ENCODE results near the gene UNC79. TPM values are rescaled to one million over a fixed set of nuclear protein-coding genes. Genes with fewer than 3 reads are reported as not detected.

UNC79 gene
- total RNA-seq, 1 donor from 2014 or later = 0.25 TPM

DNA sequence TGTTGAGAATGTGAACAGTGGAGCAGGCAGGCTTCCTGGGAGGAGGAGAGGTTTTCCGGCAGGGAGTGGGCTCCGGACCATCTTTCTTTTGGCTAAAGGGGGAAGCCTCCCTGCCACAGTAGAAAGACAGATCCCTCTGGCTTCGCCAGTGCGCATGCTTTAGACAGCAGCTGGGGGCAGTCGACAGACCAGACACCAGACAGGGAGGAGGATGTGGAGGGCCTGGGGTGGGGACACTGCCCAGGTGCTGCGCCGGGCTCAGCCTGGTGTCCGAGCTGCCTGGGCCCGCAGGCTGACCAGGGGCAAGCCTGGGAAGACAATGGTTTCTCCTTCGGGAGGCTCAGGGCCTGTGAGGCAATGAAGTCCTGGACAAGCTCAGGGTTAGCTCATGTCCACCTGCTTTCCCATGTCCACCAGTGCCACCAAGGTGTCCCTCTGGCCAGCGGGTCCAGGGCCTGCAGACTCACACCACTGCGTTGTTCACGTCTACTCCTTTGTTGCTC lies 290.3 kb downstream of the UNC79 start:
- intact Hi-C loops (cut with micrococcal nuclease) = no loop called here
- Histone ChIP-seq H3K9me3 (replicated peaks) (no peaks in the 10 kb centered on the region), H3K4me3 (no peak overlapping the region), H3K36me3 (no peaks in the 10 kb centered on the region), H3K27ac (replicated peaks) (no peak overlapping the region), H3K27me3 (ENCODE audit: low read depth) (peaks cover 14% of the 10 kb centered on the region), H3K4me1 (no peaks in the 10 kb centered on the region)
- no peak for TF ChIP-seq CTCF (IDR thresholded peaks at IDR 0.05; ENCODE audit: borderline replicate concordance)
- no peak for DNase-seq

DNA sequence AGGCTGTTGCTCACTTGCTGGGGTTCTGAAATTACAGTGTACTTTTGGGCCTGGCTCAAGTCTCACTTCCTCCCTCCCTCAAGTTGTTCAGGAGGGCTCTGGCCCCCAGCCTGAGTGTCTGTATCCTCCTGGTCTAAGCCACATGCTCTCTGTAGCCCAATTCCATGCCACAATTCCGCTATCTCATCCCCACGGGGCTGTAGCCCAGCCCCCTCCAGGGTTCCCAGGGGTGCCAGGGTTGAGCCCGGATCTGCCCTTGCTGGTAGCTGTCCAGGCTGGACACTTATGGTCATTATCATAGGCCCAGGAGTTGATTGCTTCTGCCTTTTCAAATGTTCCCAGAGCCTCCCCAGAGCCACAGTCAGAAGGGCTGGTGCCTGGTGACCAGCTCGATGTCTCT lies 292.3 kb downstream of the UNC79 start:
- no peak for TF ChIP-seq CTCF (IDR thresholded peaks at IDR 0.05; ENCODE audit: borderline replicate concordance)
- Histone ChIP-seq H3K27ac (replicated peaks) (no peak overlapping the region), H3K36me3 (no peaks in the 10 kb centered on the region), H3K27me3 (ENCODE audit: low read depth) (no peaks in the 10 kb centered on the region), H3K9me3 (replicated peaks) (no peaks in the 10 kb centered on the region), H3K4me1 (no peaks in the 10 kb centered on the region), H3K4me3 (no peak overlapping the region)
- intact Hi-C loops (cut with micrococcal nuclease) = no loop called here
- no peak for DNase-seq

DNA sequence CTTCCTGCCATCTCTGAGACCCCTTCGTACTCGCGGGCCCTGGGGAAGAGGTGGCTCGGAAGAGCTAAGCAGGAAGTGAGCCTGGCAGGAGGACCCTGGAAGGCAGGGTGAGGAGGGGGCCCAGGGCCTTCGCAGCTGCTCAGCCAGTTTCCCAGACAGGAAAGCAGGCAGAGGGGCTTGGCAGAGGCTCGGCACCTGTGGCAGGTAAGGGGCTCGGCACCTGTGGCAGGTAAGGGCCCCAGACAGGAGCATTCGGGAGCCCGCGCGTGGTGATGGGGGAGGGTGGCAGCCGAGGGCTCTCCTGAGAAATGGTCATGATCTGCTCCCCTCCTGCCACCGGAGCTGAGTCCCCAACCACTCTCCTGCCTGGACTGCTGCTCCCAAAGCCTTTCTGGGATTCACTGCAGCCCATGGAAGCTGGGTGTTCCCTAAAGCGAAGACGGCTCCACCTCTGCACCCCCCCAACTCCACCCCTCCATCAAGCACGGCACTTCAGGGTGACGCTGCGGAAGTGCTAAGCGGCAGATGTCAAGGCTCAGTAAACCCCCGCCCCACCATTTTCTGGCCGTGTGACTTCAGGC lies 294.4 kb downstream of the UNC79 start:
- Histone ChIP-seq H3K9me3 (replicated peaks) (no peaks in the 10 kb centered on the region), H3K27ac (replicated peaks) (no peak overlapping the region), H3K4me1 (no peaks in the 10 kb centered on the region), H3K4me3 (no peak overlapping the region), H3K27me3 (ENCODE audit: low read depth) (no peaks in the 10 kb centered on the region), H3K36me3 (no peaks in the 10 kb centered on the region)
- no peak for TF ChIP-seq CTCF (IDR thresholded peaks at IDR 0.05; ENCODE audit: borderline replicate concordance)
- no peak for DNase-seq
- intact Hi-C loops (cut with micrococcal nuclease) = no loop called here

- Histone ChIP-seq H3K36me3 (no peaks in the 10 kb centered on the region), H3K4me3 (no peak overlapping the region), H3K27me3 (ENCODE audit: low read depth) (no peaks in the 10 kb centered on the region), H3K27ac (replicated peaks) (no peak overlapping the region), H3K9me3 (replicated peaks) (no peaks in the 10 kb centered on the region), H3K4me1 (no peaks in the 10 kb centered on the region)
- TF ChIP-seq CTCF (IDR thresholded peaks at IDR 0.05; ENCODE audit: borderline replicate concordance) = no peak
- intact Hi-C loops (cut with micrococcal nuclease) = no loop called here
- DNase-seq = no peak
Measured at GRCh38 chr14:93725993-93726392, 295.3 kb downstream of the UNC79 start.

DNA sequence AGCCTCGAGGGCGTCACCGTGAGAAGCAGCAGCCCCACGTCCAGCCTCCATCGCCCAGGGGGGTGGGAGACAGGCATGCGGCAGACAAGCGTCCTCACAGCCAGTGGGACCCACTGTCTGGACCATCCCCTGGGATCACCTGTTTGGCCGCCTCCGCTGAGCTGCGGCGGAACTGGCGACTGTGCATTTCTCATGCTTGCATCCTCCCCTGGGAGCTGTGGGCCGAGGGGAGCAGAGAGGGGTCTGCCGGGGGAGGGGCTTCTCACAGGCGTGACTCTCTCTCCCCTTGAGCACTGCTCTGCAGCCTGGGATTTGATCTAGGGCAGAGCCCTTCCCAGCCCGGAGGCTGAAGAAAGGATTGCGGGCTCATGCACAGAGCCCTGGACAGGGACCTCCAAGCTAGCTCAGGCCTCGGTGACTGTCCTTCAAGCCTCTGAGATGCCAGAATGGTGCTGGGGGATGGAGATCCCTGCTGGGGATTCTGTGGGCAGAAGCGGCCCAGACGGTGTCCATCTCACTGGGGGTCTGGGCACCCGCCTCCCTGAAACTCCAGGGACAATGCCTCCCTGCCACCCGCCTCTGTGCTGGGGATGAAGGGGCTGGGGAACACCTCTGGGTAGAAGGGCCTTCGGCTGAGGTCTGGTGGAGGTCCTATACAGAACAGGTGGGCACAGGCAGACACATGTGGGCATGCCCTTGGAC lies 296.5 kb downstream of the UNC79 start:
- Histone ChIP-seq H3K4me1 (no peaks in the 10 kb centered on the region), H3K9me3 (replicated peaks) (no peaks in the 10 kb centered on the region), H3K27ac (replicated peaks) (no peak overlapping the region), H3K36me3 (no peaks in the 10 kb centered on the region), H3K27me3 (ENCODE audit: low read depth) (no peaks in the 10 kb centered on the region), H3K4me3 (no peak overlapping the region)
- no peak for DNase-seq
- intact Hi-C loops (cut with micrococcal nuclease) = no loop called here
- TF ChIP-seq CTCF (IDR thresholded peaks at IDR 0.05; ENCODE audit: borderline replicate concordance) = no peak

Measured in left ventricle myocardium inferior (tissue), 1 donor.